Iris pigment epithelial cell (primary cell): ENCODE measurements around the gene STXBP5L.
"Not testable (repeated sequence)": the region's sequence is repeated elsewhere in the genome, so short reads cannot be mapped to it uniquely, and the experiment has no call there.

Experiments
- DNase-seq: peaks from one replicate; pipeline ENCODE4 v3.0.0-alpha.2; 2011; ENCODE audit warnings: low read depth

STXBP5L gene

GRCh38 chr3:120908030-120908794 lies at the start of gene STXBP5L:
TSS of gene STXBP5L (plus strand) at chr3:120908205. CDS start at chr3:120909579, 1,374 bp downstream.
- DNase-seq = peak; percentile 74

DNA sequence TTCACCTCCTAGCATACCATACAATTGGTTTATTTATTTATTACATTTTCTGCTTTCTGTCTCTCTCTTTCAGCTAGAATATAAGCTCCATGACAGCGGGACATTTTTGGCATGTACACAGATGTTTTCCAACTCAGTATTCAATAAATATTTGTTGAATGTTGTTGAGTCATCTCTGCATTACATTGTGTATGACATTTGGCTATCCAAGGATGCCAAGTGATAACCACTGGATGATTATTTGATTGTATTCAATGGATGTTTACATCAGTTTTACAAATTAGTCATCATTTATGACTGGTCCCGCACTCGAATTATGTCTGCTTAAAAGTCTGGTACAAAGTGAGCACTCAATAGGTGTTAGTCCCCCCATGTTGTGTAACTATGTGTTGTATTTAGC lies 49.5 kb upstream of the STXBP5L start:
- DNase-seq = no peak

DNA sequence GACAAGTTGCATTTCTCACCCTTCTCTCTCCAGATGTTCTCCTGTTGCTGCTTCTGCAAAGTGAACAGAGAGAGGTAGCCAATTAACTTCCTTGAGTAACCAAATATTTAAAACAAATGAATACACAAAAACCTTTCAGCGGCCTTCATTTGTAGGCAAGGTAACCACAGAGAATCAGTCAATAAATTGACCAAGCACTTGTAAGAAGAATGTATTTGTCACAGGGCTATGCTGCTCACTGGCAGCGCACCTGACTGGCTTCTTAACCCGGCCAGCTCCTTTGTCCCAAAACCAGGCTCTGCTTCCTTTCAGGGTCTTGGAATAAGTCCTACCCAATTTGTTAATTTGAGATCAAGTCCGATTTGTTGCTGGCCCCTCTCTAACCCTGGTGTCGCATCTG lies 43.5 kb upstream of the STXBP5L start:
- no peak for DNase-seq

DNA sequence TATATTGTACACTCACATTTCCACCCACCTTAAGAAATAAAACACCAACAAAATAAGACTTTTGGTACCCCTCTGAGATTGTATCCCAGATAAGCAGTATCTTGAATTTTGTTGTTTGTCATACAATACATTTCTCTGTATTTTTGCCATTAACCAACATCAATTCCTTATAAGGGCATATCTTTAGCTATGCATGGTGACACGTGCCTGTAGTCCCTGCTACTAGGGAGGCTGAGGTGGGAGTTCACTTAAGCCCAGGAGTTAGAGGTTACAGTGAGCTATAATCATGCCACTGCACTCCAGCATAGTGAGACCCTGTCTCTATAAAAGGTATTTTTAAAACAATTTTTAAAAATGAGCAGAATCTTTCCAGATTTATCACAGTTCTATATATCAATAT lies 32.5 kb upstream of the STXBP5L start:
- no peak for DNase-seq

GRCh38 chr3:120875989-120876388 lies 32.0 kb upstream of the STXBP5L start:
- no peak for DNase-seq

DNA sequence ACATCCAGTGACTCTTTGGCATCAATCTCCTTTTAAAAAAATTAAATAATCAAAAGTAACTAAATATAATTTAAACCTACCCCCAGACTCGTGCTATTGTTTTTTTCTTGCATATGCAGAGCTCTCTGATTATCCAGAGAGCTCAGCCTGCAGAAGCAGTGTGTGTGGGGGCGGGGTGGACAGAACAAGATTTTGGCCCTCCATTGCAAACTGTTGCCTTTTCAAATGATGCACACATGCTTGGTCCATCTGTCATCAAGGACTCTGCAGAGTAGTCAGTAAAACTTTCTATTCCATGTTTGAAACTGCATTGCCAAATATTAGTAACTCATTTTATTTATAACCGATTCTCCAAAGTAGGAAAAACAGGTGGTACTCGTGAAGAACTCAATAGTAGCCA lies 28.6 kb upstream of the STXBP5L start:
- DNase-seq = no peak

- DNase-seq = no peak
Observed at GRCh38 chr3:120892921-120893320, 15.1 kb upstream of the STXBP5L start.

DNA sequence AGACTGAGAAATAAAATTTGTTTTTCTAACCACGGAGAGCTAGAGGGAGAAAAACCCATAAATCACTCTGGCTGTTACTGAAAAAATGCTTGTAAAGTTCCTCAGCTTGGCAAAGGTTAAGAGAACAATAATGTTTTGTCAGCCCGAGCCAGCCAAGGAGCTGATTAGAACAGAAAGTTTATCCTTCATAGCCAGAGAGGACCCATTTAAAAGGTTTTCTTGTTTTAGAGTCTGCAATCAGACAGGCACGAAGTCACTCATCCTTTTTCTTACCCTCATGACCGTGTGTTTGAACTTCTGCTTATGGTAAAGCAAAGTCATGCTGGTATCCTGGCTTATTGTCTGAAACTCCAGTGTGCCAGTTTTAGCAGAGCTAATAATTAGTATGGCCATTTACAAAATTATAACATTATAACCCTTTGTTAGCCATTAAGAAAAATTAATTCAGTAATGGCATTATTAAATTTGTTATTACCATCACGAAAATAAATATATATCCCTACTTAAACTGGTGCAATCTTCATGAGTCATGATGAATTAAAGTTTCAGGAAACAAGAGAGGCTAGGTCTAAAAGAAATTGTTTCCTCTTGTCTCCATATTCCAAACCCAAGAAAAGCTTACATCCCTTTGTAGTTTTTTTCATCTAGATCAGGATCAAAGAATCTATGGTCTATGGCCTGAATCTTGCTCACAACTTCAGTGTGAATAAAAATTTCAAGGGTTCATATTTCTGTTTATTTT lies 13.5 kb upstream of the STXBP5L start:
- DNase-seq = no peak

GRCh38 chr3:120901716-120902115 lies 6.3 kb upstream of the STXBP5L start:
- not testable (repeated sequence) for DNase-seq

DNA sequence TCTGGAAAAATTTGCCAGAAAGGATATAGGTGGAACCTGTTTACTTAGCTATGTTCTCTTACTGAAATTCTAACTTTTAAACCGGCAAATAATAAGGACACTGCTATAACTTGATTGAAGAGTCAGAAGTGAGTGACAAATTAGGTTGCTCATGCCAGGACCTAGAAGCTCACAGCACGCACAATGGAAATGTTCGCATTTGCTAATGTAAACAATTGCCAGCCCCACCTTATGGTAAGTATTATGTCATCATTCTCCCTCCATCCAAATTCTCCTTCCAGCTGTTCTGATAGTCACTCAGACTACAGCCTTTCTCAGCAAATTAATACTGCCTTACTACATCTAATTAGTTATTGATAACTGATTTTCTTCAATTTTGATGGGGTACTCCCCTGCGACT lies 4.8 kb upstream of the STXBP5L start:
- DNase-seq = no peak

GRCh38 chr3:120907659-120908029 lies 361 bp upstream of the STXBP5L start:
- DNase-seq = no peak

- DNase-seq = no peak
Observed at GRCh38 chr3:120908795-120909601, 993 bp downstream of the STXBP5L start.

- no peak for DNase-seq
Observed at GRCh38 chr3:120909602-120909878, 1.5 kb downstream of the STXBP5L start.

DNA sequence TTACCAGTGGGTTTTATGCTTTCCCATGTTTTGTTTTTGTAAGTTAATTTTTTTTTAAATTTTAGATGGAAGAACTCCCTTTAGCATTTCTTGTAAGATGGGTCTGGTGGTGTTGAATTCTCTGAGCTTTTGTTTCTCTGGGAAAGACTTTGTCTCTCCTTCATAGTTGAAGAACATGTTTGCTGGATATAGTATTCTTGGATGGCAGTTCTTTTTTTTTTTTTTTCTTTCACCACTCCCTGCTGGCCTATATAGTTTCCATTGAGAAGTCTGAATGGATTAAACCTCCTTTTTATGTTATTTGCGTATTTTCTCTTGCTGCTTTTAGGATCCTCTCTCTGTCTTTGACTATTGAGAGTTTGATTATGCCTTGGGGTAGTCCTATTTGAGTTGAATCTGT lies 18.1 kb downstream of the STXBP5L start:
- no peak for DNase-seq

GRCh38 chr3:120928991-120929390 lies 21.0 kb downstream of the STXBP5L start:
- DNase-seq = no peak

- no peak for DNase-seq
Observed at GRCh38 chr3:120931593-120931992, 23.6 kb downstream of the STXBP5L start.

DNA sequence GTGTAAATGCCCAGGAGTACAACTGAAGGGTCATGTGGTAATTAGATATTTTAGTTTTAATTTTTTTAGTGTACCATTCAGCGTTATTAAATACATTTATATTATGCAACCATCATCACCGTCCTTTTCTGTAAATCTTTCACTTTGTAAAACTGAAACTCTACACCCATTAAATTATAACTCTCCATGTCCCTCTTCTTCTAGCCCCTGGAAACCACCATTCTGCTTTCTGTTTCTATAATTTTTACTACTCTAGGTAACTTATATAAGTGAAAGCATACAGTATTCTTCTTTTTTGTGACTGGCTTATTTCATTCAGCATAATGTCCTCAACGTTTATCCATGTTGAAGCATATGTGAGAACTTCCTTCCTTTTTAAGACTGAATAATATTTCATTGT lies 48.1 kb downstream of the STXBP5L start:
- DNase-seq = no peak

- DNase-seq = no peak
Observed at GRCh38 chr3:120982608-120983320, 74.8 kb downstream of the STXBP5L start.

GRCh38 chr3:120983321-120983665 lies 75.3 kb downstream of the STXBP5L start:
- no peak for DNase-seq

- DNase-seq = no peak
Observed at GRCh38 chr3:120983841-120984240, 75.8 kb downstream of the STXBP5L start.

DNA sequence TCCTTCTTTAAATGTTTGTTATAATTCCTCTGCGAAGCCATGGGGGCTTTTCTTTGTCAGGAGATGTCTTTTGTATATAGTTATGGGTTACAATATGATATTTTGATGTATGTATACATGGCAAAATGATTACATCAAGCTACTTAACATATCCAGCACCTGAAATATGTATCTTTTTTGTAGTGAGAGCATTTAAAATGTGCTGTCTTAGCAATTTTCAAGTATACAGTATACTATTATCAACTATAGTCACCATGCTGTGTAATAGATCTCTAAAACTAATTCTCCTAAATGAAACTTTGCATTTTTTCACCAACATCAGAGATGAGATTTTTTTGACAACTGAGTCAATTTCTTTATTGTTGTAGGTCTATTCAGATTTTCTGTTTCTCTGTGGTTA lies 77.2 kb downstream of the STXBP5L start:
- DNase-seq = no peak

DNA sequence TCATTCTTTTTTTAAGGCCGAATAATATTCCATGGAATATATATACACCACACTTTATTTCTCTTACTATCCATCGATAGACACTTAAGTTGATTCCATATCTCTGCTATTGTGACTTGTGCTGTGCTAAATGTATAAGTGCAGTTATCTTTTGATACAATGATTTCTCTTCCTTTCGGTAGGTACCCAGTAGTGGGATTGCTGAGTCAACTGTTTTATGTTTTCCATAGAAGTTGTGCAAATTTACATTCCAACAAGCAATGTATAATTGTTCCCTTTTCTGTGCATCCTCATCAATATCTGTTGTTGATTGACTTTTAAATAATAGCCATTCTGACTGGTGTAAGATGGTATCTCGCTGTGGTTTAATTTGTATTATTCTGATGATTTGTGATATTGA lies 81.0 kb downstream of the STXBP5L start:
- no peak for DNase-seq

GRCh38 chr3:121018917-121019321 lies 110.9 kb downstream of the STXBP5L start:
- no peak for DNase-seq
